ENCODE measurements around the gene PREB. TPM values are rescaled to one million over a fixed set of nuclear protein-coding genes. Genes with fewer than 3 reads are reported as not detected.

Gene PREB
- total and polyA plus RNA-seq, 2 donors from 2014 or later: 46.1 to 66.7 TPM

GRCh38 chr2:27182346-27182745 is 47.9 kb upstream of the PREB start:
- Histone ChIP-seq H3K9me3 (ENCODE audit: control insufficient read depth in 2 of 3, insufficient read depth in 1 of 3, low read length in 3 of 3) (no peaks in the 10 kb centered on the region), H3K4me3 (ENCODE audit: low read length in 3 of 3) (no peak overlapping the region), H3K27ac (ENCODE audit: low read depth in 2 of 2, low read length in 2 of 2) (no peak overlapping the region), H3K4me1 (ENCODE audit: control insufficient read depth in 2 of 3, insufficient read depth in 2 of 3, low read depth in 1 of 3, low read length in 3 of 3) (no peaks in the 10 kb centered on the region), H3K36me3 (ENCODE audit: control insufficient read depth in 2 of 3, insufficient read depth in 3 of 3, low read length in 3 of 3) (no peaks in the 10 kb centered on the region), H3K27me3 (ENCODE audit: control insufficient read depth, insufficient read depth, low read length) (no peaks in the 10 kb centered on the region), H3K9ac (ENCODE audit: low read length in 3 of 3) (no peak overlapping the region)
- FAIRE-seq (no peak), DNase-seq (no peak)
- TF ChIP-seq CTCF (IDR thresholded peaks at IDR 0.05; ENCODE audit: borderline replicate concordance, extremely low read depth, insufficient read depth): no peak
- intact Hi-C loops (cut with DNase I): no loop called here

GRCh38 chr2:27179344-27180000 is 45.0 kb upstream of the PREB start:
- DNase-seq (no peak), FAIRE-seq (no peak)
- Histone ChIP-seq H3K27me3 (ENCODE audit: control insufficient read depth, insufficient read depth, low read length) (no peaks in the 10 kb centered on the region), H3K4me1 (ENCODE audit: control insufficient read depth in 2 of 3, insufficient read depth in 2 of 3, low read depth in 1 of 3, low read length in 3 of 3) (no peaks in the 10 kb centered on the region), H3K36me3 (ENCODE audit: control insufficient read depth in 2 of 3, insufficient read depth in 3 of 3, low read length in 3 of 3) (no peaks in the 10 kb centered on the region), H3K4me3 (ENCODE audit: low read length in 3 of 3) (no peak overlapping the region), H3K9ac (ENCODE audit: low read length in 3 of 3) (no peak overlapping the region), H3K27ac (ENCODE audit: low read depth in 2 of 2, low read length in 2 of 2) (no peak overlapping the region), H3K9me3 (ENCODE audit: control insufficient read depth in 2 of 3, insufficient read depth in 1 of 3, low read length in 3 of 3) (no peaks in the 10 kb centered on the region)
- TF ChIP-seq CTCF (IDR thresholded peaks at IDR 0.05; ENCODE audit: borderline replicate concordance, extremely low read depth, insufficient read depth): no peak
- intact Hi-C loops (cut with DNase I): no loop called here

- no peak for FAIRE-seq
- H3K9ac ChIP-seq (ENCODE audit: low read length in 3 of 3): no peak overlapping the region
- no peaks in the 10 kb centered on the region for H3K4me1 ChIP-seq (ENCODE audit: control insufficient read depth in 2 of 3, insufficient read depth in 2 of 3, low read depth in 1 of 3, low read length in 3 of 3)
- TF ChIP-seq CTCF (IDR thresholded peaks at IDR 0.05; ENCODE audit: borderline replicate concordance, extremely low read depth, insufficient read depth): no peak
- DNase-seq: no peak
- intact Hi-C loops (cut with DNase I): no loop called here
- no peaks in the 10 kb centered on the region for H3K9me3 ChIP-seq (ENCODE audit: control insufficient read depth in 2 of 3, insufficient read depth in 1 of 3, low read length in 3 of 3)
- no peak overlapping the region for H3K4me3 ChIP-seq (ENCODE audit: low read length in 3 of 3)
- no peak overlapping the region for H3K27ac ChIP-seq (ENCODE audit: low read depth in 2 of 2, low read length in 2 of 2)
- H3K27me3 ChIP-seq (ENCODE audit: control insufficient read depth, insufficient read depth, low read length): no peaks in the 10 kb centered on the region
- no peaks in the 10 kb centered on the region for H3K36me3 ChIP-seq (ENCODE audit: control insufficient read depth in 2 of 3, insufficient read depth in 3 of 3, low read length in 3 of 3)
Measured at GRCh38 chr2:27178469-27178868, 44.0 kb upstream of the PREB start.

Data from kidney (tissue), 14 donors.